HepG2 (cell line): ENCODE data around the gene SH2D3A. TPM values are rescaled to one million over a fixed set of nuclear protein-coding genes. Genes with fewer than 3 reads are reported as not detected.

Experiments
- ELF3 ChIP-seq: IDR thresholded peaks from 2 replicates; pipeline ENCODE4 v1.6.1; 2016; ENCODE audit warnings: missing genetic modification reagents, missing compliant biosample characterization
- ETV5 ChIP-seq: IDR thresholded peaks from 2 replicates; pipeline ENCODE4 v1.6.1; 2018; ENCODE audit warnings: missing biosample characterization, missing genetic modification reagents, inconsistent platforms, borderline replicate concordance
- FOXK1 ChIP-seq: sonication (generic); formaldehyde crosslinking; IDR thresholded peaks from 2 replicates; pipeline ENCODE4 v1.4.0; 2020; ENCODE audit warnings: low read depth, missing genetic modification reagents, borderline replicate concordance
- GABPA ChIP-seq, 2 experiments: IDR thresholded peaks; 2 replicates each; pipeline ENCODE4 v1.6.1; 2011 to 2016; ENCODE audit warnings: low read depth in 2 of 2, low read length in 1 of 2, missing biosample characterization in 1 of 2, missing genetic modification characterization in 1 of 2
- GATAD1 ChIP-seq: IDR thresholded peaks from 2 replicates; pipeline ENCODE4 v1.6.1; 2016; ENCODE audit warnings: missing genetic modification reagents, missing compliant biosample characterization
- HOXA7 ChIP-seq: sonication (generic); formaldehyde crosslinking; IDR thresholded peaks from 2 replicates; pipeline ENCODE4 v1.8.1; 2022; ENCODE audit warnings: mild to moderate bottlenecking, missing genetic modification reagents, moderate library complexity
- KDM4B ChIP-seq: sonication (generic); formaldehyde crosslinking; IDR thresholded peaks from 2 replicates; pipeline ENCODE4 v1.4.0; 2020; ENCODE audit warnings: missing genetic modification reagents
- MZF1 ChIP-seq: sonication (generic); formaldehyde crosslinking; IDR thresholded peaks from 2 replicates; pipeline ENCODE4 v1.8.1; 2023; ENCODE audit warnings: mild to moderate bottlenecking, missing genetic modification reagents, borderline replicate concordance
- RFX3 ChIP-seq: IDR thresholded peaks from 2 replicates; pipeline ENCODE4 v1.6.1; 2016; ENCODE audit warnings: missing biosample characterization, missing genetic modification reagents
- SMAD1 ChIP-seq: sonication (generic); formaldehyde crosslinking; IDR thresholded peaks from 2 replicates; pipeline ENCODE4 v1.4.0; 2020; ENCODE audit warnings: missing genetic modification reagents, low read depth, mild to moderate bottlenecking, borderline replicate concordance
- SNAPC2 ChIP-seq: sonication (generic); formaldehyde crosslinking; IDR thresholded peaks from 2 replicates; pipeline ENCODE4 v1.8.1; 2022; ENCODE audit warnings: mild to moderate bottlenecking, missing genetic modification reagents
- SP4 ChIP-seq: sonication (generic); formaldehyde crosslinking; IDR thresholded peaks from 2 replicates; pipeline ENCODE4 v1.8.1; 2023; ENCODE audit warnings: mild to moderate bottlenecking, missing genetic modification reagents
- YEATS2 ChIP-seq: sonication (generic); formaldehyde crosslinking; IDR thresholded peaks from 2 replicates; pipeline ENCODE4 v1.4.0; 2020; ENCODE audit warnings: missing genetic modification reagents, borderline replicate concordance
- ZBTB20 ChIP-seq: sonication (generic); formaldehyde crosslinking; IDR thresholded peaks from 2 replicates; pipeline ENCODE4 v1.8.1; 2023; ENCODE audit warnings: missing genetic modification reagents, low read depth, mild to moderate bottlenecking, borderline replicate concordance
- ZFYVE20 ChIP-seq: sonication (generic); formaldehyde crosslinking; IDR thresholded peaks from 2 replicates; pipeline ENCODE4 v1.8.0; 2023; ENCODE audit warnings: low read depth, mild to moderate bottlenecking, moderate library complexity, missing genetic modification reagents, borderline replicate concordance
- ZNF296 ChIP-seq: sonication (generic); formaldehyde crosslinking; conservative IDR thresholded peaks from 2 replicates; pipeline ENCODE4 v1.5.0; 2020; ENCODE audit warnings: mild to moderate bottlenecking, missing genetic modification reagents
- ZNF546 ChIP-seq: sonication (generic); formaldehyde crosslinking; conservative IDR thresholded peaks from 2 replicates; pipeline ENCODE4 v1.8.1; 2023; ENCODE audit warnings: mild to moderate bottlenecking, missing genetic modification reagents
- ZSCAN22 ChIP-seq: sonication (generic); formaldehyde crosslinking; IDR thresholded peaks from 2 replicates; pipeline ENCODE4 v1.4.0; 2020; ENCODE audit warnings: mild to moderate bottlenecking, missing genetic modification reagents
- ZSCAN31 ChIP-seq: sonication (generic); formaldehyde crosslinking; IDR thresholded peaks from 2 replicates; pipeline ENCODE4 v1.5.0; 2020; ENCODE audit warnings: low read depth, mild to moderate bottlenecking, missing genetic modification reagents
- polyA plus RNA-seq, 8 experiments: library from polyadenylated mRNA; depleted of rRNA in 3 of 8; stranded (reverse) in 7 of 8; unstranded in 1 of 8; fragments of >200 nt; fragmentation: Illumina TruSeq in 4 of 8; extraction: Trizol in 4 of 8; gene quantifications; 2 replicates each; pipeline versions ENCODE4 v1.2.1 to v1.2.3, GENCODE V29; 2011 to 2016; ENCODE audit warnings: low read depth in 4 of 8, missing spikeins in 1 of 8, mixed read lengths in 1 of 8; ENCODE audit not compliant: insufficient read depth in 1 of 8
- total RNA-seq, 5 experiments: library from RNA; depleted of rRNA; stranded (reverse); fragments of >200 nt; fragmentation: Illumina TruSeq; extraction: Trizol; gene quantifications; 2 replicates each; pipeline ENCODE4 v1.2.3, GENCODE V29; 2016; ENCODE audit warnings: low read depth in 1 of 5
- TF ChIP-seq, protein P1 (sequence below): sonication (generic); formaldehyde crosslinking; IDR thresholded peaks from 2 replicates; pipeline ENCODE4 v1.9.0; 2021; ENCODE audit warnings: missing genetic modification reagents, borderline replicate concordance
- TF ChIP-seq, protein P2 (sequence below): IDR thresholded peaks from 2 replicates; pipeline ENCODE4 v1.6.1; 2016; ENCODE audit warnings: missing compliant biosample characterization, missing genetic modification reagents, borderline replicate concordance
- TF ChIP-seq, protein P3 (sequence below): sonication (generic); formaldehyde crosslinking; IDR thresholded peaks from 2 replicates; pipeline ENCODE4 v1.4.0; 2020; ENCODE audit warnings: missing genetic modification reagents

The SH2D3A gene
- total and polyA plus RNA-seq, 2 of the 13 experiments (the other 11 are each of a cell fraction or from before 2014, with no cell fraction given) = 1.0 to 2.2 TPM

DNA sequence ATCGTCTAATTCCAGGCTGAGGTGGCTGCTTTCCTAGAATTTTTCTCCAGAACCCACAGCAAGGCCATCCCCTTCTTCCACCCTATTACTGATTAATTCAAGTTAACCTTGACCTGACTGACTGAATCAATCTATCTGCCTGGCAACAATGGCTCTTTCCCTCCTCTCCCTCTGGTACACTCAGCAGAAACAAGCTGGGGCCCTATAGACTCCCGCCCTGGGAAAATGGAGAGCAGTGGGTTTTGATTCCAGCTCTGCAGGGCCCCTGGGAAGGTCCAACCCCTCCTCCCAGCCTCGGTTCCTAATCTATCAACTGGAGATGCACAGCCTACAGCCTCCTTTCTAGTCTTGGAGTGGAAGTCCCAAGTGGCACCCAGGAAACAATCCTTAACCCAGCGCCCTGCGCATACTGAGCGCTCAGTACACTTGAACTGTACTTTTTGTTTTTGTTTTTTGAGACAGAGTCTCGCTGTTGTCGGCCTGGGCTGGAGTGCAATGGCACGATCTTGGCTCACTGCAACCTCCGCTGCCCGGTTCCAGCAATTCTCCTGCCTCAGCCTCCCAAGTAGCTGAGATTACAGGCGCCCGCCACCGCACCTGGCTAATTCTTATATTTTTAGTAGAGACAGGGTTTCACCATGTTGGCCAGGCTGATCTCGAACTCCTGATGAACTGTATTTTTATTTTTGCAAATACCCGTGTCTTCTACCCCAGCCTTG, 41.6 kb downstream of the SH2D3A start (continued):
- TF ChIP-seq KDM4B (CRISPR knock-in tag) (no peak), ZSCAN22 (CRISPR knock-in tag) (no peak), SMAD1 (no peak), ZSCAN31 (CRISPR knock-in tag) (no peak), ZNF546 (no peak), FOXK1 (CRISPR knock-in tag) (no peak), ZFYVE20 (CRISPR knock-in tag) (no peak), ETV5 (CRISPR knock-in tag) (peak; percentile 13; the same call in 1 of the 2 replicates), RFX3 (CRISPR knock-in tag) (no peak), SNAPC2 (CRISPR knock-in tag) (no peak), HOXA7 (no peak), SP4 (CRISPR knock-in tag) (no peak), GATAD1 (peak; percentile 21; the same call in 1 of the 2 replicates), ZBTB20 (CRISPR knock-in tag) (no peak), MZF1 (CRISPR knock-in tag) (no peak), ZNF296 (CRISPR knock-in tag) (no peak), GABPA (IDR thresholded peaks at IDR 0.05; ENCODE audit: low read depth, low read length) (no peak), GABPA (CRISPR knock-in tag; IDR thresholded peaks at IDR 0.05; ENCODE audit: low read depth) (0 out of 2 replicates have a peak, but pooled peaks have one; percentile 43), ELF3 (CRISPR knock-in tag) (peak; percentile 37; the same call in 1 of the 2 replicates), YEATS2 (no peak)
- TF ChIP-seq, protein P1, sequence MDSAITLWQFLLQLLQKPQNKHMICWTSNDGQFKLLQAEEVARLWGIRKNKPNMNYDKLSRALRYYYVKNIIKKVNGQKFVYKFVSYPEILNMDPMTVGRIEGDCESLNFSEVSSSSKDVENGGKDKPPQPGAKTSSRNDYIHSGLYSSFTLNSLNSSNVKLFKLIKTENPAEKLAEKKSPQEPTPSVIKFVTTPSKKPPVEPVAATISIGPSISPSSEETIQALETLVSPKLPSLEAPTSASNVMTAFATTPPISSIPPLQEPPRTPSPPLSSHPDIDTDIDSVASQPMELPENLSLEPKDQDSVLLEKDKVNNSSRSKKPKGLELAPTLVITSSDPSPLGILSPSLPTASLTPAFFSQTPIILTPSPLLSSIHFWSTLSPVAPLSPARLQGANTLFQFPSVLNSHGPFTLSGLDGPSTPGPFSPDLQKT (CRISPR knock-in tag) = no peak
- TF ChIP-seq, protein P2, sequence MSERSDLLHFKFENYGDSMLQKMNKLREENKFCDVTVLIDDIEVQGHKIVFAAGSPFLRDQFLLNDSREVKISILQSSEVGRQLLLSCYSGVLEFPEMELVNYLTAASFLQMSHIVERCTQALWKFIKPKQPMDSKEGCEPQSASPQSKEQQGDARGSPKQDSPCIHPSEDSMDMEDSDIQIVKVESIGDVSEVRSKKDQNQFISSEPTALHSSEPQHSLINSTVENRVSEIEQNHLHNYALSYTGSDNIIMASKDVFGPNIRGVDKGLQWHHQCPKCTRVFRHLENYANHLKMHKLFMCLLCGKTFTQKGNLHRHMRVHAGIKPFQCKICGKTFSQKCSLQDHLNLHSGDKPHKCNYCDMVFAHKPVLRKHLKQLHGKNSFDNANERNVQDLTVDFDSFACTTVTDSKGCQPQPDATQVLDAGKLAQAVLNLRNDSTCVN (CRISPR knock-in tag) = peak; percentile 39; the same call in 1 of the 2 replicates
- TF ChIP-seq, protein P3, sequence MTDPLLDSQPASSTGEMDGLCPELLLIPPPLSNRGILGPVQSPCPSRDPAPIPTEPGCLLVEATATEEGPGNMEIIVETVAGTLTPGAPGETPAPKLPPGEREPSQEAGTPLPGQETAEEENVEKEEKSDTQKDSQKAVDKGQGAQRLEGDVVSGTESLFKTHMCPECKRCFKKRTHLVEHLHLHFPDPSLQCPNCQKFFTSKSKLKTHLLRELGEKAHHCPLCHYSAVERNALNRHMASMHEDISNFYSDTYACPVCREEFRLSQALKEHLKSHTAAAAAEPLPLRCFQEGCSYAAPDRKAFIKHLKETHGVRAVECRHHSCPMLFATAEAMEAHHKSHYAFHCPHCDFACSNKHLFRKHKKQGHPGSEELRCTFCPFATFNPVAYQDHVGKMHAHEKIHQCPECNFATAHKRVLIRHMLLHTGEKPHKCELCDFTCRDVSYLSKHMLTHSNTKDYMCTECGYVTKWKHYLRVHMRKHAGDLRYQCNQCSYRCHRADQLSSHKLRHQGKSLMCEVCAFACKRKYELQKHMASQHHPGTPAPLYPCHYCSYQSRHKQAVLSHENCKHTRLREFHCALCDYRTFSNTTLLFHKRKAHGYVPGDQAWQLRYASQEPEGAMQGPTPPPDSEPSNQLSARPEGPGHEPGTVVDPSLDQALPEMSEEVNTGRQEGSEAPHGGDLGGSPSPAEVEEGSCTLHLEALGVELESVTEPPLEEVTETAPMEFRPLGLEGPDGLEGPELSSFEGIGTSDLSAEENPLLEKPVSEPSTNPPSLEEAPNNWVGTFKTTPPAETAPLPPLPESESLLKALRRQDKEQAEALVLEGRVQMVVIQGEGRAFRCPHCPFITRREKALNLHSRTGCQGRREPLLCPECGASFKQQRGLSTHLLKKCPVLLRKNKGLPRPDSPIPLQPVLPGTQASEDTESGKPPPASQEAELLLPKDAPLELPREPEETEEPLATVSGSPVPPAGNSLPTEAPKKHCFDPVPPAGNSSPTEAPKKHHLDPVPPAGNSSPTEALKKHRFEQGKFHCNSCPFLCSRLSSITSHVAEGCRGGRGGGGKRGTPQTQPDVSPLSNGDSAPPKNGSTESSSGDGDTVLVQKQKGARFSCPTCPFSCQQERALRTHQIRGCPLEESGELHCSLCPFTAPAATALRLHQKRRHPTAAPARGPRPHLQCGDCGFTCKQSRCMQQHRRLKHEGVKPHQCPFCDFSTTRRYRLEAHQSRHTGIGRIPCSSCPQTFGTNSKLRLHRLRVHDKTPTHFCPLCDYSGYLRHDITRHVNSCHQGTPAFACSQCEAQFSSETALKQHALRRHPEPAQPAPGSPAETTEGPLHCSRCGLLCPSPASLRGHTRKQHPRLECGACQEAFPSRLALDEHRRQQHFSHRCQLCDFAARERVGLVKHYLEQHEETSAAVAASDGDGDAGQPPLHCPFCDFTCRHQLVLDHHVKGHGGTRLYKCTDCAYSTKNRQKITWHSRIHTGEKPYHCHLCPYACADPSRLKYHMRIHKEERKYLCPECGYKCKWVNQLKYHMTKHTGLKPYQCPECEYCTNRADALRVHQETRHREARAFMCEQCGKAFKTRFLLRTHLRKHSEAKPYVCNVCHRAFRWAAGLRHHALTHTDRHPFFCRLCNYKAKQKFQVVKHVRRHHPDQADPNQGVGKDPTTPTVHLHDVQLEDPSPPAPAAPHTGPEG = no peak
